ENCODE measurements around the gene CAMTA1.

DNA sequence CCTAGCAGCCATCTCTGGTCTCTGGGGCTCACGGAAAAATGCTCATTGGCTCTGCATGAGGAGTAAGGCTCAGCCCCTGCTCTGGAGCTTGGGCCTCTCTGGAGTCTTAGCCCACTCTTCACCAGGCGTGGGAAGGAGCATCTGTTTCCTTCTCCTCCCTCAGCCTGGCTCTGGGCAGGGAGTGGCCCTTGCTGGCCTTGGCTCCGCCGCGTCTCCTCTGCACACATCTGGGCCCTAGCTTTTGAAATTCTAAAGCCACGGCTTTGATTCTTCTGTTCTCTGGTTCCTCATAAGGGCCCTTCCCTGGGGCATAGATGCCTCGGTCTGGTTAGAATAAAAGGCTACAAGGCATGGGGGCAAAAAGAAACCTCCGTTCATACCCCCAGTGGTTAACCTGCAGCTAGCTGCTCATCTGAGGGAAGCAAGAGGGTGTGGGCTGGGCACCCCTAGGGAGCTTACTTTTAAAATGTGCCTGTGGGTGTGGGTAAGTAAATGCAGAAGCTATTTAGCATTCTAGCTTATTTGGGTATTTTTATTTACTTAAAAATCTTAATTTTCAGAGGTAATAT is 145.6 kb downstream of the CAMTA1 start:
- TF ChIP-seq, protein P1, sequence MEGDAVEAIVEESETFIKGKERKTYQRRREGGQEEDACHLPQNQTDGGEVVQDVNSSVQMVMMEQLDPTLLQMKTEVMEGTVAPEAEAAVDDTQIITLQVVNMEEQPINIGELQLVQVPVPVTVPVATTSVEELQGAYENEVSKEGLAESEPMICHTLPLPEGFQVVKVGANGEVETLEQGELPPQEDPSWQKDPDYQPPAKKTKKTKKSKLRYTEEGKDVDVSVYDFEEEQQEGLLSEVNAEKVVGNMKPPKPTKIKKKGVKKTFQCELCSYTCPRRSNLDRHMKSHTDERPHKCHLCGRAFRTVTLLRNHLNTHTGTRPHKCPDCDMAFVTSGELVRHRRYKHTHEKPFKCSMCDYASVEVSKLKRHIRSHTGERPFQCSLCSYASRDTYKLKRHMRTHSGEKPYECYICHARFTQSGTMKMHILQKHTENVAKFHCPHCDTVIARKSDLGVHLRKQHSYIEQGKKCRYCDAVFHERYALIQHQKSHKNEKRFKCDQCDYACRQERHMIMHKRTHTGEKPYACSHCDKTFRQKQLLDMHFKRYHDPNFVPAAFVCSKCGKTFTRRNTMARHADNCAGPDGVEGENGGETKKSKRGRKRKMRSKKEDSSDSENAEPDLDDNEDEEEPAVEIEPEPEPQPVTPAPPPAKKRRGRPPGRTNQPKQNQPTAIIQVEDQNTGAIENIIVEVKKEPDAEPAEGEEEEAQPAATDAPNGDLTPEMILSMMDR (IDR thresholded peaks at IDR 0.05) = no peak
- no peak for TF ChIP-seq POLR2A (IDR thresholded peaks at IDR 0.05)
